ENCODE measurements around the gene CAPN11. TPM values are rescaled to one million over a fixed set of nuclear protein-coding genes. Genes with fewer than 3 reads are reported as not detected.
"Not testable (repeated sequence)": the region's sequence is repeated elsewhere in the genome, so short reads cannot be mapped to it uniquely, and the experiment has no call there.

CAPN11 gene
- total RNA-seq, 1 donor from 2014 or later, result 0.07 TPM

- H3K27me3 Mint-ChIP-seq (ENCODE audit: low read depth), result peaks cover 1% of the 10 kb centered on the region
- H3K36me3 Mint-ChIP-seq (ENCODE audit: low read depth), result no peaks in the 10 kb centered on the region
- no peak for DNase-seq (ENCODE audit: low spot score)
Observed at GRCh38 chr6:44180406-44180805, 21.8 kb downstream of the CAPN11 start.

DNA sequence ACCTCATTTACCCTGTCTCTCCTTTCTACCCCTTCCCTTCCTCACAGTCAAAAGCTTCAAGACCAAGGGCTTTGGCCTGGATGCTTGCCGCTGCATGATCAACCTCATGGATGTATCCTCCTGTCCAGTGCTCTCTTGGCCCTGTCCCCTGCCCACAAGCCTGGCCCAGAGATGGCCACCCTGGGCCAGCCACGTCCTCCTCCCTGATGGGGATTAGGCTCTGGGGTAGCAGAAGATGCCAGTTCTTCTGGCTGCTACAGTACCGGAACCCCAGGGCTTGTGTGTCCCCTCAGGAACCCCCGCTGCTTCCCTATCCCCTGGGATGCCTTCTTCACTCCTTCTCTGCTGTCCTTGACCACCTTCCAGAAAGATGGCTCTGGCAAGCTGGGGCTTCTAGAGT is 22.3 kb downstream of the CAPN11 start:
- Mint-ChIP-seq H3K27me3 (ENCODE audit: low read depth) (peaks cover 2% of the 10 kb centered on the region), H3K9me3 (ENCODE audit: low read depth) (no peaks in the 10 kb centered on the region), H3K27ac (ENCODE audit: unreplicated experiment) (no peak overlapping the region), H3K4me1 (ENCODE audit: low read depth) (peaks cover 29% of the 10 kb centered on the region), H3K36me3 (ENCODE audit: low read depth) (no peaks in the 10 kb centered on the region), H3K4me3 (ENCODE audit: unreplicated experiment) (no peak overlapping the region)
- TF ChIP-seq CTCF (IDR thresholded peaks at IDR 0.05), result no peak
- no peak for DNase-seq (ENCODE audit: low spot score)

More at GRCh38 chr6:44180406-44180805, 21.8 kb downstream of the CAPN11 start:
- no peaks in the 10 kb centered on the region for H3K9me3 Mint-ChIP-seq (ENCODE audit: low read depth)
- no peak overlapping the region for H3K27ac Mint-ChIP-seq (ENCODE audit: unreplicated experiment)
- H3K4me3 Mint-ChIP-seq (ENCODE audit: unreplicated experiment), result no peak overlapping the region
- peaks cover 29% of the 10 kb centered on the region for H3K4me1 Mint-ChIP-seq (ENCODE audit: low read depth)
- TF ChIP-seq CTCF (IDR thresholded peaks at IDR 0.05), result no peak

DNA sequence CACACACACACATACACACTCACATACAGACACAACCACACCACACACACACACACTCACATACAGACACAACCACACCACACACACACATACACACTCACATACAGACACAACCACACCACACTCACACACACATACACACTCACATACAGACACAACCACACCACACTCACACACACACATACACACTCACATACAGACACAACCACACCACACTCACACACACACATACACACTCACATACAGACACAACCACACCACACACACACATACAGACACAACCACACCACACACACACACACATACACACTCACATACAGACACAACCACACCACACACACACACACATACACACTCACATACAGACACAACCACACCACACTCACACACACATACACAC is 23.2 kb downstream of the CAPN11 start:
- H3K27me3 Mint-ChIP-seq (ENCODE audit: low read depth); H3K27ac Mint-ChIP-seq (ENCODE audit: unreplicated experiment); H3K4me3 Mint-ChIP-seq (ENCODE audit: unreplicated experiment); H3K36me3 Mint-ChIP-seq (ENCODE audit: low read depth); H3K9me3 Mint-ChIP-seq (ENCODE audit: low read depth); DNase-seq (ENCODE audit: low spot score): not testable (repeated sequence)
- peaks cover 28% of the 10 kb centered on the region for H3K4me1 Mint-ChIP-seq (ENCODE audit: low read depth)

GRCh38 chr6:44182911-44183390 is 24.3 kb downstream of the CAPN11 start:
- no peaks in the 10 kb centered on the region for H3K36me3 Mint-ChIP-seq (ENCODE audit: low read depth)
- no peak overlapping the region for H3K4me3 Mint-ChIP-seq (ENCODE audit: unreplicated experiment)
- TF ChIP-seq CTCF (IDR thresholded peaks at IDR 0.05), result no peak
- no peak for DNase-seq (ENCODE audit: low spot score)
- H3K4me1 Mint-ChIP-seq (ENCODE audit: low read depth), result peaks cover 17% of the 10 kb centered on the region
- no peak overlapping the region for H3K27ac Mint-ChIP-seq (ENCODE audit: unreplicated experiment)
- peaks cover 7% of the 10 kb centered on the region for H3K27me3 Mint-ChIP-seq (ENCODE audit: low read depth)
- no peaks in the 10 kb centered on the region for H3K9me3 Mint-ChIP-seq (ENCODE audit: low read depth)

GRCh38 chr6:44183783-44184182 is 25.2 kb downstream of the CAPN11 start:
- Mint-ChIP-seq H3K4me1 (ENCODE audit: low read depth) (peaks cover 11% of the 10 kb centered on the region), H3K27me3 (ENCODE audit: low read depth) (peaks cover 7% of the 10 kb centered on the region), H3K4me3 (ENCODE audit: unreplicated experiment) (no peak overlapping the region), H3K27ac (ENCODE audit: unreplicated experiment) (no peak overlapping the region), H3K9me3 (ENCODE audit: low read depth) (no peaks in the 10 kb centered on the region), H3K36me3 (ENCODE audit: low read depth) (no peaks in the 10 kb centered on the region)
- no peak for DNase-seq (ENCODE audit: low spot score)
- TF ChIP-seq CTCF (IDR thresholded peaks at IDR 0.05), result no peak

DNA sequence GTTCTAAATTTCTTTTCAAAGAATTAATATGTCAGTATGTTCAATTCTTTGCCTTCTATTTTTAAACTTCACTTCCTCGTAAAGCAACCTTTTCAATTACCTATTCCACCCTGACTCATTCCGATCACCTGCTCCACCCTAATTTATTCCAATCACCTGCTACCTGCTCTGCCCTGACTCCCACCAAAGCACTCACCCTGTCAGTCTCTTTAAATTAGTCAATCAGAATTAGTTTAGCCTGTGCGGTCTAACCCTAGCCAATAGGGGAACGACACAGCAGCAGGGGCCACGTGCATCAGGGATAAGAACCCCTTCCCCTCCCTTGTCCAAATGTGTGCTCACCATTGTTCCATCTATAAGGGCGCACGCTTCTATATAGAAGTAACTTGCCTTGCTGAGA is 26.7 kb downstream of the CAPN11 start:
- not testable (repeated sequence) for H3K4me3 Mint-ChIP-seq (ENCODE audit: unreplicated experiment); H3K4me1 Mint-ChIP-seq (ENCODE audit: low read depth); H3K9me3 Mint-ChIP-seq (ENCODE audit: low read depth); H3K36me3 Mint-ChIP-seq (ENCODE audit: low read depth); H3K27ac Mint-ChIP-seq (ENCODE audit: unreplicated experiment); H3K27me3 Mint-ChIP-seq (ENCODE audit: low read depth); DNase-seq (ENCODE audit: low spot score)
